Activated gamma-delta T cell (primary cell): Measurements from ENCODE around the gene DLEU7.

Experiments used
- DNase-seq: peaks from one replicate; lab custom pipeline; 2025; lab: John Stamatoyannopoulos, UW
- total RNA-seq, 2 donors: gene quantifications; one replicate each; lab custom pipeline; 2026; lab: John Stamatoyannopoulos, UW

The DLEU7 gene
- total RNA-seq = 0.04 to 0.10 reads per million in 2 donors

DNA sequence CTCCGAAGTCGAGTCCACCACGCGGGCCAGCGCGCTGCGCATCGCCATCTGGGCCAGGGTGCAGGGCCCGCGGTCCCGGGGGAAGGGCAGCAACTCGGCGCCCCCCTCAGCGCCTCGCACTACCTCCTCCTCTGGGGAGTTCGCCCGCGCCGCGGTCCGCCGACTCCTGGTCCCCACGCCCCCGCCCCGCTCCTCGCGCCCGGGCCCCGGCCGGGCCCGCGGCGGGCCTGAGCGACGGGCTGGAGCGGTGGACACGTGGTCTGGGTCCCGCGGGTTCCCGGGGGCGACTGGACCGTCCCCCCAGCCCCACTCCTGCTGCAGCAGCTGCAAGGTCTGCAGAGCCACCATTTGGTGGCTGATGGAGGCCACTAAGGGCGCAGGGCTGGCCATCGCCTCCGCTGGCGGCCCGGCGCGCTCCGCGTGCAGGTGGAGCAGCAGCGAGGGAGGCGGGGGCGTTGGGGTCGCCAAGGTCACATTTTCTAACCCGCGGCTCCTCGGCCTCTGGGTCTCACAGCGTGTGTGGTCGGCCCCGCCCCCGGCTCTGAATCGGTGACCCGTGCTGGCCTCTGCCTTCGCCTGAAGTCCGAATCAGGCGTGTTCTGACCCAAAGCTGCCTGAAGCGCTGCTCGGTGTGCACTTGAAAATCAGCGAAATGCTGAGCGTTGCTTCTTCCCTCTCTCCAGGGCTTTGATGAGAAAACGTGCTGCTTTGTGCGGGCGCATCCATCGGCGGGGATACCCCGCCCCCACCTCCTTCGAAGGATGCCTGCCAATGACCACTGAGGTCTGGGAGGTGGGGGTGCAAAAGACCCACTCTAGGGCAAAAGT lies at the start of gene DLEU7:
Gene DLEU7, minus strand, starts transcription at position 436 of the 827 bp plus-strand sequence. Its CDS starts 46 bp downstream, at position 390.
- peak; percentile 11 for DNase-seq

DNA sequence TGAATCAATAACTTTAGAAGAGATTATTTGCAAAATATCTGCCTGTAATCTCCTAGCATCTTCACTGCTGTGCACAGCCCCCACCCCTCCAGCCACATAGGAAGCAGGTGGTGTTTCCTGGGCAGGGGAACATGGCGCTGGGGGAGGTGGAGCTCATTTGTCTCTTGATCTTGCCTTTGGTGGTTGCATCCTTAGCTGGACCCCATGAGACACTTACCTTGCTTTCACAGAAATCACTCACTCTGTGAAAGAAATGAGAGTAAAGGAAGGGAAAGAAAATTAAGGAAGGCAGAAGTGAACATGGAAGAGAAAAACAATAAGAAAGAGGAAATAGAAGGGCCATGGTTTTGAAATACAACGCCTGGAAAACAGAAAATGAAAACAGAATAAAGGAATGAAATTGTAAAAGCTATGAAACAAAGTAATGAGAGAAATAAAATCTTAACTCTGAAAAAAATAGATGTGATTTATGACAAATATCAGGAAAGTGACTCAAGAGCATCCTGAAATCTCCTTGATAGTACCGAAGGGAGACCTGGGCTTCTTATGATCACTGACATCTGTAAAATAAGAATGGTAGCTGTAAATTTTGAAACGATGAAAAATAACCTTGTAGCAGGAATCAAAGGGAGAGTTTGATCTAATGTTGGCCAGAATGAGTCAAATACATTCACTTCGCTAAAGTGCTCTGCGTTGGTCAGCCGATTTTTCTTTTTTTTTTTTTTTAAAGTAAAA lies 48.9 kb upstream of the DLEU7 start:
- DNase-seq = no peak

DNA sequence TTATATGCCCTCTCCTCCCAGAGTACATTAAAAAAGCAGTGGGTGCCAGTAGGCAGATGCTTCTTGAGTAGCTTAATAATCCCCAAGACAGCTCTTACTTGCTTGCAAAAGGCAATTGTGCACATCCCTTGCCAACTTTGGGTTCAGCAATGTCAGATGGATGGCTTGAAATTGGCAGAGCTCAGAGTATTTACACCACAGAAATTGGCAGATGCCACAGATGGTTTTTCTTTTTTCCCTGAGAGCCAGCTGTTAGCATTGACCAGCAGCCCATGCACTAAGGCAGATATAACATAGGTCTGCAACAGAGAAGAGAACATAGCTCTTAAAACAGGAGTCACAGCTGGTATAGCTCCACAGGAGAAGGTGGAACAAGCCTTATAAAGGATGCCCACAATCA lies 47.7 kb upstream of the DLEU7 start:
- no peak for DNase-seq

- no peak for DNase-seq
Measured at GRCh38 chr13:50889317-50889716, 45.8 kb upstream of the DLEU7 start.

DNA sequence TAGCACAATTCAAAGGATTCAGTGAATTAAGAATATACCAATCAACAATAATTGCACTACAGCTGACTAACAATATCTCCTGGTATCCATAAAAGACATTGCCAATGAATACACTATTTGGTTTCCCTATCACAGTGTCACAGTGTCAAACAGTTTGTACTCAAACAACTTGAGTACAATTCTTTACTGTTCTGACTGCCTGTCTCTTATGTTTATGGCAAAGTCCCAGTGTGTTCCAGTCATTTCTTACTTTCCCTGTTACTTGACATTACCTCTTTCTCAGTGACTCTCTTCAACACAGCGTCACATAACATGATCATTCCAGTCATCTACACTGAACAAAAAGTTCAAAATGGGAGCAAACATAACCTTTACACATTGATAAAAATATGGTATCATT lies 44.9 kb upstream of the DLEU7 start:
- no peak for DNase-seq

GRCh38 chr13:50887151-50887550 lies 43.7 kb upstream of the DLEU7 start:
- DNase-seq = no peak

DNA sequence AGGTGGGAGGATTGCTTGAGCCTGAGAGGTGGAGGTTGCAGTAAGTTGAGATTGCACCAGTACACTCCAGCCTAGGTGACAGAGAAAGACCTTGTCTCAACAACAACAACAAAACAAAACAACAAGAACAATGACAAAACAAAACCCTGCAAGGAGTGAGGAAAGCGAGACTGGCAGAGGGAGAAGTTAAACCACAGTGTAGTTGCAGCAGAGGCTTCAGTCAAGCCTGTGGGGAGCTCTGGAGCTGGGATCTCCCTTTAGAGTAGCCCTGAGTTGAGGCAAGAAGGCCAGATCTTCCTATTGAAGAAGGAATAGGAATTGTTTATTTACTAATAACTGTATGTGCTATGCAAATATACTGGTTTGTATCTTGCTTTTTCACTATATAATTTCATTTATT lies 40.8 kb upstream of the DLEU7 start:
- DNase-seq = no peak

DNA sequence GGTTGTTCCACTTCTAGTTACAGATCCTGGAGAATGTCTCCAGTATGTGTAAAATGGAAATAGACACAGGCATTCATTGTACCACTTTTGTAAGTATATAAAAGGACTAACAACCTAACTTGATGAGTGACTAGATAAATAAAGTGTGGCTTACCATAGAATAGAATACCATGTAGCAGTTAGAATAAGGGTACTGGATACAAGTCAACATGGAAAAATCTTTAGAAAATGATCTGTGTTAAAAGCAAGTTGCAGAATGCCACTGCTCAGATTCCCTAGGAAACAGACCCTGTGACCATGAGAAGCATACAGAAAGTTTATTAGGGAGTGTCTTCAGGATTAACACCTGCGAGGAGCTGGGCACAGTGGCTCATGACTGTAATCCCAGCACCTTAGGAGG lies 40.2 kb upstream of the DLEU7 start:
- DNase-seq = no peak

- no peak for DNase-seq
Measured at GRCh38 chr13:50882816-50883435, 39.4 kb upstream of the DLEU7 start.

GRCh38 chr13:50873991-50874390 lies 30.5 kb upstream of the DLEU7 start:
- no peak for DNase-seq

DNA sequence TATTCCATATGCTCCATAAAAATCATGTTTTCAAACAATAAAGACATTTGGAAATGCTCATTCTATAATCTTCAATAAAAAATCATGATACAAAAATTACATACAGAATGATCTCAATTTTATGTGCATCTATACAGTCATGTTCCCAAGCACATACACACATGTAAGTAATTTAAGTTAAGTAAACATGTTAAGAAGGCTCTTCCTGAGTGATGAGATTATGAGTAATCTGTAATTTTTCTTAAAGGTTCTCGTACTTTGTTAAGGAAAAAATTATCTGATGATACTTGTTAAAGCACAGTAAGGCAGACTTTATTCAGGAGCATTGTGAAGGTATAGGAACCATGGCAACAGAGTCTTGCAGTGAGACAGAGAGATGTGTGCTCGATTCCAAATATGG lies 30.0 kb upstream of the DLEU7 start:
- DNase-seq = no peak

- DNase-seq = no peak
Measured at GRCh38 chr13:50871405-50871804, 27.9 kb upstream of the DLEU7 start.

DNA sequence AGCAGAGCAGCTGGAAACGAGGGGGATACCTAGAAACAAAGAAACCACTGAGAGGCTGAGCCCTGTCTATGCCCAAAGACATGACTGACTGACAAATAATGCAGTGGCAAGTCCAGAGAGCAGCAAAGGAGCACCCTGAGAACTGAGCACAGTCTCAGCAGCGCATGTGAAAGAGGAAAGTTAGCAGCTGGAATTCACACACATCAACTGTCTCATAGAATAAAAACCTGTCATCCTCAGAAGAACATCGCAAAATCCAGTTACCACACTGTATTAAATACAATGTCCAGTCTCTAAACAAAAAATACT lies 24.1 kb upstream of the DLEU7 start:
- DNase-seq = no peak

DNA sequence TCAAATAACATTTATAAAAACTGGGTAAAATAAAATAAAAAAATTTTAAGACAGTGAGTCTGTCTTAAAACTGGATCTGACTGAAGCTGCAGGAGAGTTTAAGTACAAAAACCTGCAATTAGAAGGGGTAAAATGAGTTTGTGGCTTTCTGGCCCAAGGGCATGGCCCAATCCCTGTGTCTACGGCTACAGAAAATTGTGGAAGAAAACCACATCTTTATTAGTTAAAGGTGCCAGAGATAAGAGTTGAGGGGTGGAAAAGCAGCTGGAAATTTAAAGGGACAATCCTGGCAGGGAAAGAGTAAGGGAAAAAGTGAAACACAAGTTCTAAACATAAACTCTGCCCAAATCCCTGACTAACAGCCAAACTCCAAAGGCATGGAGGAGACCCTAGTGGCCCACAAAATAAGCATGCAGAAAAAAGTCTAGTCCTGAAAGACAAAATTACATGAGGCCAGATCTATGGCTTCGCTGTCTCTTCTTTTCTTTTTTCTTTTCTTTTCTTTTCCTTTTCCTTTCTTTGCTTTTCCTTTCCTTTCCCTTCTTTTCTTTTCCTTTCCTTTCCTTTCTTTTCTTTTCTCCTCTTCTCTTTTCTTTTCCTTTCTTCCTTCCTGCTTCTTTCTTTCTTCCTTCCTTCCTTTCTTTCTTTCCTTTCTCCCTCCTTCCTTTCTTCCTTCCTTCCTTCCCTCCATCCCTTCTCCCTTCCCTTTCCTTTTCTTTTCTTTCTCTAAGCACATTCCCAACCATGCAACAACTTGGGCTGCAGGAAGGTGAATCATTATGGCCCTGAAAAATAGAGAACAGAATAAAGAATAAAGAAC lies 23.5 kb upstream of the DLEU7 start:
- no peak for DNase-seq

- DNase-seq = no peak
Measured at GRCh38 chr13:50864492-50864891, 21.0 kb upstream of the DLEU7 start.

- DNase-seq = no peak
Measured at GRCh38 chr13:50855681-50856080, 12.2 kb upstream of the DLEU7 start.

GRCh38 chr13:50850445-50850844 lies 7.0 kb upstream of the DLEU7 start:
- DNase-seq = no peak

- no peak for DNase-seq
Measured at GRCh38 chr13:50847501-50847900, 4.0 kb upstream of the DLEU7 start.

- DNase-seq = no peak
Measured at GRCh38 chr13:50846861-50847475, 3.5 kb upstream of the DLEU7 start.

GRCh38 chr13:50845211-50845610 lies 1.7 kb upstream of the DLEU7 start:
- no peak for DNase-seq

GRCh38 chr13:50844084-50844875 lies 788 bp upstream of the DLEU7 start:
- DNase-seq = no peak
